Mesodermal cell (in vitro differentiated cells): ENCODE measurements around the gene SMAD6.

Source experiments
- H3K27ac ChIP-seq: 2 replicates; pipeline ENCODE4 v1.7.0; 2013; ENCODE audit warnings: mild to moderate bottlenecking, low read depth, low read length, moderate library complexity; ENCODE audit not compliant: severe bottlenecking
- H3K36me3 ChIP-seq: 2 replicates; pipeline ENCODE4 v1.7.1; 2013; ENCODE audit warnings: mild to moderate bottlenecking, low read length, moderate library complexity; ENCODE audit not compliant: control insufficient read depth, insufficient read depth
- H3K4me1 ChIP-seq: one replicate; pipeline ENCODE4 v1.7.1; 2013; ENCODE audit warnings: mild to moderate bottlenecking, low read length; ENCODE audit not compliant: insufficient read depth, control insufficient read depth, poor library complexity, severe bottlenecking
- H3K4me3 ChIP-seq: 2 replicates; pipeline ENCODE4 v1.7.0; 2013; ENCODE audit warnings: low read length, control low read depth, mild to moderate bottlenecking; ENCODE audit not compliant: insufficient read depth, poor library complexity, severe bottlenecking; ENCODE audit errors: extremely low read depth
- H3K9me3 ChIP-seq: 2 replicates; pipeline ENCODE4 v1.7.1; 2013; ENCODE audit warnings: mild to moderate bottlenecking, low read length, moderate library complexity; ENCODE audit not compliant: control insufficient read depth
- WGBS, 2 experiments: methylation state at CpG; one replicate each; pipeline ENCODE4 v1.1.5; 2013; ENCODE audit warnings: missing lambda C conversion rate in 2 of 2; ENCODE audit not compliant: insufficient coverage in 2 of 2; 5-methylcytosine and 5-hydroxymethylcytosine counted together

Gene SMAD6

GRCh38 chr15:66786222-66786621, 84.2 kb downstream of the SMAD6 start:
- peaks cover 33% of the 10 kb centered on the region for H3K36me3 ChIP-seq
- H3K9me3 ChIP-seq = peaks cover 2% of the 10 kb centered on the region
- peaks cover 32% of the 10 kb centered on the region for H3K4me1 ChIP-seq
- 96 to 100% methylated on average over 2 of the region's 4 CpGs for WGBS, 2 experiments
- H3K4me3 ChIP-seq = no peak overlapping the region
- no peak overlapping the region for H3K27ac ChIP-seq

- peaks cover 32% of the 10 kb centered on the region for H3K4me1 ChIP-seq
- H3K36me3 ChIP-seq = peaks cover 27% of the 10 kb centered on the region
- 80 to 92% methylated on average over 5 to 7 of the region's 8 CpGs for WGBS, 2 experiments
- H3K4me3 ChIP-seq = no peak overlapping the region
- H3K9me3 ChIP-seq = peaks cover 2% of the 10 kb centered on the region
- peak overlapping the region; percentile 70 for H3K27ac ChIP-seq
Observed at GRCh38 chr15:66786708-66787488, 84.9 kb downstream of the SMAD6 start.

- Histone ChIP-seq H3K36me3 (peaks cover 21% of the 10 kb centered on the region), H3K4me1 (peaks cover 28% of the 10 kb centered on the region), H3K9me3 (peaks cover 2% of the 10 kb centered on the region), H3K4me3 (no peak overlapping the region), H3K27ac (peak overlapping the region; percentile 70)
- 83 to 100% methylated on average over 1 of the region's 1 CpG for WGBS, 2 experiments
Observed at GRCh38 chr15:66787489-66787871, 85.4 kb downstream of the SMAD6 start.

- WGBS, 2 experiments = no CpG with 5 or more reads among the region's 4 CpGs
- Histone ChIP-seq H3K27ac (no peak overlapping the region), H3K4me3 (no peak overlapping the region), H3K9me3 (peaks cover 2% of the 10 kb centered on the region), H3K4me1 (peaks cover 23% of the 10 kb centered on the region), H3K36me3 (peaks cover 16% of the 10 kb centered on the region)
Observed at GRCh38 chr15:66788024-66788423, 86.0 kb downstream of the SMAD6 start.

GRCh38 chr15:66789029-66790025, 87.3 kb downstream of the SMAD6 start:
- H3K9me3 ChIP-seq = peaks cover 2% of the 10 kb centered on the region
- peaks cover 17% of the 10 kb centered on the region for H3K4me1 ChIP-seq
- no peak overlapping the region for H3K4me3 ChIP-seq
- WGBS, 2 experiments = 81 to 93% methylated on average over 2 to 4 of the region's 5 CpGs
- peaks cover 3% of the 10 kb centered on the region for H3K36me3 ChIP-seq
- no peak overlapping the region for H3K27ac ChIP-seq

GRCh38 chr15:66795851-66796250, 93.8 kb downstream of the SMAD6 start:
- peaks cover 19% of the 10 kb centered on the region for H3K4me1 ChIP-seq
- no peaks in the 10 kb centered on the region for H3K36me3 ChIP-seq
- H3K9me3 ChIP-seq = peaks cover 2% of the 10 kb centered on the region
- H3K4me3 ChIP-seq = no peak overlapping the region
- 92 to 95% methylated on average over 10 of the region's 10 CpGs for WGBS, 2 experiments
- no peak overlapping the region for H3K27ac ChIP-seq

- Histone ChIP-seq H3K9me3 (no peaks in the 10 kb centered on the region), H3K4me1 (peaks cover 22% of the 10 kb centered on the region), H3K27ac (no peak overlapping the region), H3K4me3 (no peak overlapping the region), H3K36me3 (no peaks in the 10 kb centered on the region)
- WGBS, 2 experiments = 100% methylated on average over 1 of the region's 1 CpG
Observed at GRCh38 chr15:66796343-66796742, 94.3 kb downstream of the SMAD6 start.

- Histone ChIP-seq H3K36me3 (no peaks in the 10 kb centered on the region), H3K4me3 (no peak overlapping the region), H3K4me1 (peaks cover 37% of the 10 kb centered on the region), H3K27ac (no peak overlapping the region), H3K9me3 (no peaks in the 10 kb centered on the region)
- 78 to 95% methylated on average over 4 to 6 of the region's 7 CpGs for WGBS, 2 experiments
Observed at GRCh38 chr15:66797921-66798320, 95.9 kb downstream of the SMAD6 start.

GRCh38 chr15:66798426-66799061, 96.5 kb downstream of the SMAD6 start:
- Histone ChIP-seq H3K4me1 (peaks cover 42% of the 10 kb centered on the region), H3K4me3 (no peak overlapping the region), H3K27ac (no peak overlapping the region), H3K9me3 (no peaks in the 10 kb centered on the region), H3K36me3 (no peaks in the 10 kb centered on the region)
- WGBS, 2 experiments = 88 to 95% methylated on average over 7 to 8 of the region's 10 CpGs

GRCh38 chr15:66799242-66799641, 97.2 kb downstream of the SMAD6 start:
- H3K4me3 ChIP-seq = no peak overlapping the region
- no peak overlapping the region for H3K27ac ChIP-seq
- peaks cover 49% of the 10 kb centered on the region for H3K4me1 ChIP-seq
- no peaks in the 10 kb centered on the region for H3K9me3 ChIP-seq
- no peaks in the 10 kb centered on the region for H3K36me3 ChIP-seq
- WGBS, 2 experiments = 93 to 95% methylated on average over 2 of the region's 4 CpGs
